GM19043 (cell line): ENCODE measurements around the gene DYNC1H1.
"Not testable (repeated sequence)": the region's sequence is repeated elsewhere in the genome, so short reads cannot be mapped to it uniquely, and the experiment has no call there.

Experiments
- ATAC-seq: cut with Tn5 transposase; IDR thresholded peaks from one replicate; pipeline ENCODE4 v1.9.1; 2021; ENCODE audit warnings: low read depth; ENCODE audit not compliant: unreplicated experiment

The DYNC1H1 gene

GRCh38 chr14:101962503-101962874, 1.9 kb upstream of the DYNC1H1 start:
- ATAC-seq: no peak

- no peak for ATAC-seq
Measured at GRCh38 chr14:101963052-101963451, 1.3 kb upstream of the DYNC1H1 start.

GRCh38 chr14:101963656-101964296, 597 bp upstream of the DYNC1H1 start:
- no peak for ATAC-seq

GRCh38 chr14:101965181-101965544, 790 bp downstream of the DYNC1H1 start:
- ATAC-seq: no peak

GRCh38 chr14:101965770-101966722, 1.7 kb downstream of the DYNC1H1 start:
- no peak for ATAC-seq

- ATAC-seq: no peak
Measured at GRCh38 chr14:101966742-101967141, 2.4 kb downstream of the DYNC1H1 start.

GRCh38 chr14:101968186-101968585, 3.8 kb downstream of the DYNC1H1 start:
- no peak for ATAC-seq

GRCh38 chr14:101969481-101969880, 5.1 kb downstream of the DYNC1H1 start:
- ATAC-seq: no peak

- ATAC-seq: no peak
Measured at GRCh38 chr14:101970830-101971400, 6.5 kb downstream of the DYNC1H1 start.

- ATAC-seq: not testable (repeated sequence)
Measured at GRCh38 chr14:101971458-101971857, 7.1 kb downstream of the DYNC1H1 start.

GRCh38 chr14:101972126-101972866, 7.9 kb downstream of the DYNC1H1 start:
- ATAC-seq: no peak

GRCh38 chr14:101973356-101973755, 9.0 kb downstream of the DYNC1H1 start:
- ATAC-seq: no peak

- ATAC-seq: no peak
Measured at GRCh38 chr14:101975231-101975630, 10.9 kb downstream of the DYNC1H1 start.

GRCh38 chr14:101977311-101978071, 13.1 kb downstream of the DYNC1H1 start:
- no peak for ATAC-seq

- ATAC-seq: no peak
Measured at GRCh38 chr14:101979666-101980065, 15.3 kb downstream of the DYNC1H1 start.

GRCh38 chr14:101980251-101980650, 15.9 kb downstream of the DYNC1H1 start:
- no peak for ATAC-seq

GRCh38 chr14:101980700-101981099, 16.3 kb downstream of the DYNC1H1 start:
- ATAC-seq: peak; percentile 93

GRCh38 chr14:101982621-101983020, 18.2 kb downstream of the DYNC1H1 start:
- ATAC-seq: no peak

- not testable (repeated sequence) for ATAC-seq
Measured at GRCh38 chr14:101984831-101985230, 20.5 kb downstream of the DYNC1H1 start.

GRCh38 chr14:101985957-101986356, 21.6 kb downstream of the DYNC1H1 start:
- ATAC-seq: no peak
